CD4-positive, alpha-beta T cell treated with Interleukin-1 beta for 1 hour (primary cell): ENCODE measurements around the gene KCNQ1.

Experiments used
- DNase-seq, 2 donors: peaks; one replicate each; pipeline ENCODE4 v3.0.0-alpha.2; 2020 to 2022

The KCNQ1 gene

GRCh38 chr11:2693271-2694261 lies 248.8 kb downstream of the KCNQ1 start:
- no peak for DNase-seq

DNA sequence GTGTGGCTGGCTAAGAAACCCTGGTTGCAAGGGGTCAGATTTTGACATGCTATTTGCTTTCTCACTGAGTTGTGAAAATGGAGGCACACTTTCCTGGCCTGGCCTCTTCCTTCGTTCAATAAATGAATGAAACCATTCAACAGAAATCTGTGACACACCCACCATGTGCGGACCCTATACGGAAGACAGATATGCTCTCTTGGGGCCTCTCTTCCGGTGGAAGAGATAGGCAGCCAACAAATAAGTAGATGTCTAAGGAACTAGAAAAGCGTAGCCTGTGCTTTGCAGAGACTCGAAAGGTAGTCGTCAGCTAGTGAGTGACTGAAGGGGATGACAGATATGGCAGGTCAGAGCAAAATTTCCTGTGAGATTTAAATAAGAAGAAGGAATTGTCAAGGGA lies 249.7 kb downstream of the KCNQ1 start:
- DNase-seq: no peak

DNA sequence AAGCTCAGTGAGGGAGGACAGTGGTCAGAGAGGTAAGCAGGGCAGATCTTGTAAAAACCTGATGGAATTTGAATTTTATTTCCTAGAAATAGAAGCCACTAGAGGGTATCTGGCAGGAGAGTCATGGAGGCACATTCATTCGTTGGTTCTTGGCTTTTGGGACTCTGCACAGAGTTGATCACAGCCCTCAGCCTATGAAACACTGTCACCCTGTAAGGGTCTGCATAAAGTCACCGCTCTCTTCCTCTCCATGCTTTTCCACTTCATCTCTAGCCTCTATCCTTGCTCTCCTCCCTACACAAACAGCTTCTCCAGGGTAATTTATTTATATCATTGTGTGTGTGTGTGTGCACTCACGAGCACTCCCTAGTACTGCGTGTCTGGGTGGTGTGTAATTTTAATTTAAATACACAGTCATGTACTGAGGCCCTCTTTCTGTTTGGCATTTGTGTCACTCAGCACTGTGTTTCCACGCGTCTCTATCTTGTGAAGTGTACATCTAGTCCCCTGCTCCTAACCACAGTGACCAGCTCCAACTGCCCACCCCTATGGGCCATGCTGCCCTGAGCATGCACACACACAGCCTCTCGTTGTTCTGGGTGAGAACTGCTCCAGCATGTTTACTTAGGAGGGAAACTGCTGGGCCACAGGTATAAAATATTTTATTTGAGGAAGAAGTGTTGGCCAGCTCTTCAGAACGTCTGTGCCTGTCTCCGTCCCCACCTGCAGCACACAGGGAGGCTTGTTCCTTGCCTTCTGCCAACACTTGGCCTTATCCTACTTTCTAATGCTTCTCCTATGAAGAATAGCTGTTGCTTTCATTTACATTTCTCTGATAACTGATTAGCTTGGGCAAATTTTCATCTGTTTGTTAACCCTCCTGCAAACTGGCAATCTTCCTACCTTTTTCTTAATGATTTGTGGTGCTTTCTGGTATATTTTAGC lies 250.5 kb downstream of the KCNQ1 start:
- DNase-seq: no peak

GRCh38 chr11:2696455-2696854 lies 251.6 kb downstream of the KCNQ1 start:
- DNase-seq: no peak

DNA sequence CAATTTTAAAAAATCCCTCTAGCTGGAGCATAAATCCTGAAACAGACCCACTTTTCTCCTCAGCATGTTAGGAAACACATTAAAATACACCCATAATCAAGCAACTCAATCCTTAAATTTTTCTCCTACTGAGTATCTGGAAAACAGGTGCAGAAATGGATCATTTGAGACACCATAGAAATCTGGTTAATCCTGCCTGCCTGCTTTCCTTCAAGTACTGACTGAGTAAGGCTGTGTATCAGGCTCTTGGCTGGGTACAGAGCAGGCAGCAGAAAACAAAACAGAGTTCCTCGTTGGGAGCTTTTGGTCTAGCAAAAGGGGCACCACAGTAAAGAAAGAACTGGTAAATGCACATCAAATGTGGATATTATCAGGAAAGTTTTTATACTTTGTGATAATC lies 253.1 kb downstream of the KCNQ1 start:
- DNase-seq: no peak

DNA sequence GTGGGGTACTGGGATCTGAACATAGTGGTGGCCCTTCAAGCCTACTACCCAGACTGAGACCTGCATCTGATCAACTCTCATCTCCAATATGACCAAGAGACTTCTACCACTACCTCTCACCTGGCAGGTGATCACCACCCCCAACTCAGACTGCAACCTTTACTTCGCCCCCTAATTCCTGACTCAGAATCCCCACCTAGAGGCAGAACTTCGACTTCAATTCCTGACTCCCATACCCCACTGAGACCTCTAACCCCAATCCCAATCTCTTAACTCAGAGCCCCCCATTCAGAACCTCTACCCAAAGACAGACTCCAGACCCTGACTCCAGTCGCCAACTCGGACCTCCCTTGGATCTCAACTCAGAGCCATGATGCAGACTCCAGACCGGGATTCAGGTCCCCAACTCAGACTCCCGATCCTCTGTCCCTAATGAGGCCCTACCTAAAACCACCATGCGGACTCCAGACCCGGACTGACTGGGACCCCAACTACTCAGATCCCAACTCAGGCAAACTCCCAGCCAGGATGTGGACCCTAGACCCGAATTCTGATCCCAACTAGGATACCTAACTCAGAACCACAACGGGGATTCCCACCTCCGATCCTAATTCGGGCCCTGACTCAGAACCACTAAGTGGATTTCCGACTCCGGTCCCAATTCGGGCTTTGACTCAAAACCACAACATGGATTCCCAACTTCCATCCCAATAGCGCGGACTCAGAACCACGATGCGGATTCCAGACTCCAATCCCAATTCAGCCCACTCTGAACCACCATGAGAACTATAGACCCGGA lies 253.8 kb downstream of the KCNQ1 start:
- DNase-seq: no peak

GRCh38 chr11:2699185-2699530 lies 254.3 kb downstream of the KCNQ1 start:
- no peak for DNase-seq

DNA sequence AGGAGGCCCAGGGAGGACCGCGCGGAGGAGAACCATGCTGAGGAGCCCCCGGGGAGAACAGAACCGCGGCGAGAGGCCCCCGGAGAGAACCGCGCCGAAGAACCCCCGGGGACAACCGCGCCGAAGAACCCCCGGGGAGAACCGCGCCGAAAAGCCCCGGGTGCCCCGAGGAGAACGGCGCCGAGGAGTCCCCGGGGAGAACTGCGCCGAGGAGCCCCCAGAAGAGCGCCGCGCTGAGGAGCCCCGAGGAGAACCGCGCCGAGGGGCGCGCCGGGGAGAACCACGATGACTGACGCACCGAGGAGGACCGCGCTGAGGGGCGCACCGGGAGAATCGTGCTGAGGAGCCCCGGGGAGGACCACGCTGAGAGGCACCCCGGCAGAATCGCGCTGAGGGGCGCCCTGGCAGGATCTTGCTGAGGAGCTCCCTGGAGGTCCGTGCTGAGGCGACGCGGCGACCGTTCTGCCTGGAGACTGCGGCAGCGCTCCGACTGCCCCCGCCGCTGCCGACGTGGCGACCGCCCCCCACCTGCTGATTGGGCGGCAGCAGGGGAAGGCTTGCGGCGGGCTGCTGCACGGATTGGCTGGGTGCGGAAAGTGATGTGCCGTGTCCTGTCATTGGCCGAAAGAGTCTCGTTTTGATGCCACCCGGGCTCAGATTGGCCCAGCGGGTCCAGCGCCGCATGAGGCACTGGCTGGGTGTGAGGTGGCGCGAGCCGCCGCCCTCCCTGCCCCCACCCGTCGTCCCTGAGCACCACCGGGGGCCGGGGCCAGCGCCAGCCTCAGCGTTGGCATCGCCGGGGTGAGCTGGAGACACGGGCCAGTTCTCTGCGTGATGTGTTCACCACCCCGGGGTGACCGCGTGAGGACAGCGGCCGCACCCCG lies 255.0 kb downstream of the KCNQ1 start, which contains the start of gene KCNQ1OT1:
Gene KCNQ1OT1 (minus strand): TSS at position 464 of the 884 bp plus-strand sequence.
- peak; percentile 92 for DNase-seq

GRCh38 chr11:2700415-2701211 lies 255.8 kb downstream of the KCNQ1 start:
- DNase-seq: peak; percentile 27 to 28

DNA sequence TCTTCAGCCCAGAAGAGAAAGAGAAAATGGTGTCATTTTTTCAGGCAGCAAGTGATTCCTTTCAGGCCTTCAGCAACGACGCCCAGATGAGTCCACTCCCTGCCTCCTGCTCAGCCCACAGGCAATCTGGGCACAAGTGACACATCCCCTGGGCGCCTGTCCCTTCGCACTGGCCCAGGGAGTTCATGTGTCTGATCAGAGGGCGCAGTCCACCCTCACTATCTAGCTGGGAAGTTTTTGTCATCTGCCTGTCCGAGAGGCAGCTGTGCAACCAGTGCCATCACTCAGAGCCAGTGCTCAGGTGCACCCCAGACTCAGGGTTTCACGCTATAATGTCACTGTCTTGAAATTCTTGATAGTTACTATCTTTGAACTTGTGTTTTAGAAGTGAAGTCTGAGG lies 256.4 kb downstream of the KCNQ1 start:
- DNase-seq: no peak

DNA sequence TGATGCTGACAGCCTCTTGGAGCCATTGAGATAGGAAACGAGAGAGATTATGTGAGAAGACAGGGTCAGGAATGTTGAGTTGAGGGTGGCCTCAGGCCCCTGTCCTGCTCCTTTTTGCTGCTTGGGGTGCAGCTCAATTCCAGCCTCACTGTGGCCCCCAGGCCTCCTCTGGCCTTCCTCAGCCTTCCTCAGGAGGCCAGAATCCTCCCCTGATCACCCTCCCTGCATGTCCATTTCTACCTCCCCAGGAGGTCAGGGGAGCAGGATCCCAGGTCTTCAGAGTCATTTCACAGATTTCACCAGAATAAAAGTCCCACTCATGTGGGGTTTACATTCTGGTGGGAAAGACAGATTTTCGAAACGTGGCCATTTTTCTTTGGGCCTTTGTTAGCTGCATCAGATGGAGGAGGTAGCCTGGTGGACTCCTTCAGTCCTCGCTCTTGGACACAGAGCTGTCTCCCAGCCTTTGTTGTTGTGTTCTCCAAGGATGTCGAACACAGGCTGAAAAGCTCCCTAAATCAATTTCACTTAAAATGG lies 257.2 kb downstream of the KCNQ1 start:
- DNase-seq: no peak

- DNase-seq: no peak
Measured at GRCh38 chr11:2702771-2703362, 258.1 kb downstream of the KCNQ1 start.

- DNase-seq: no peak
Measured at GRCh38 chr11:2703363-2704141, 258.7 kb downstream of the KCNQ1 start.

GRCh38 chr11:2704356-2704755 lies 259.5 kb downstream of the KCNQ1 start:
- no peak for DNase-seq

- no peak for DNase-seq
Measured at GRCh38 chr11:2704896-2705606, 260.2 kb downstream of the KCNQ1 start.

GRCh38 chr11:2706321-2706720 lies 261.5 kb downstream of the KCNQ1 start:
- DNase-seq: no peak

DNA sequence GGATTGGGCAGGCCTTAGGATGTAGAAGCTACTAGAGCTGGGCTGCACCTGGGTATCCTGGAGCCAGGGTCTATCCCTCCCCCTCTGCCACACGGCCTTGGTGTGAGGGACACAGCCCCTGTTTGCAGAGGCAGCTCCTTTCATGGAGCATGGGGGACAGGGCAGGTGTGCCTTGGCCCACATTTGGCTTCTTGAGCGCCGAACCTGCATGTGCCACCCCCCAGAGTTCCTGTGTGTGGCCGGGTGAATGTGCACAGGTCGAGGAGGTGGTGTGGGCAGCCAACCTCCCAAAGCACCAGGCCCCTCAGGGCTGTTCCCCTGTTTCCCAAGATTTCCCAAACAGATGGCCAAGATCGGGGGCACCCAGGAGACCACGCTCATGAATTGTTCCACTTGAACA lies 262.9 kb downstream of the KCNQ1 start:
- no peak for DNase-seq

- DNase-seq: no peak
Measured at GRCh38 chr11:2708151-2708581, 263.4 kb downstream of the KCNQ1 start.
